ENCODE results near the gene ZKSCAN7.

DNA sequence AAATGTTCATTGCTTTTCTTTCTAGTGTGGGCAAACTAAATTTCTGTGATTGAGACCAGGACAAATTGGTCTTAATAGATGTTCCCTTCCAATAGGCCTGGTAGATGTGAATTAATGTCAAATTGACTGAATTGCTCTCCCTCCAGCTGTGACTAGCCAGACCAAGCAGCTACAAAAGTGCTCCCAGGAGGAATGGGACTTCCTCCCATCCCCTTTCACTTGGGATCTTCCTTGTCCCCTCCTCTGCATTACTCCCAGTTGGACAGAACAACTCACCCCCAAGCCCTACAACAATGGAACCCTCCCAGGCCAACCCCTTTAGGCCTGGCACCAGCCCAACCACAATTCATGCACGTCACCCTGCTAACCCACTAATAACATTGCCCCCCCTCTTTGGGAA, 19.6 kb upstream of the ZKSCAN7 start:
- TF ChIP-seq CTCF (IDR thresholded peaks at IDR 0.05; ENCODE audit: low read depth, low read length, poor library complexity, severe bottlenecking) (no peak), EZH2phosphoT487 (IDR thresholded peaks at IDR 0.05; ENCODE audit: borderline replicate concordance, low read length) (no peak)

All from DOHH2 (cell line).